OCI-M2 (cell line): ENCODE results near the gene FOSL1.

Experiments
- DNase-seq: peaks from one replicate; lab custom pipeline; 2025; ENCODE audit not compliant: unreplicated experiment; lab: John Stamatoyannopoulos, UW

Gene FOSL1

GRCh38 chr11:65900125-65900898 is at the start of gene FOSL1:
TSS of gene FOSL1 (minus strand) at chr11:65900388. CDS start at chr11:65900339, 49 bp downstream.
- DNase-seq = no peak

- DNase-seq = no peak
Measured at GRCh38 chr11:65947603-65948125, 47.5 kb upstream of the FOSL1 start.

GRCh38 chr11:65947133-65947532 is 46.9 kb upstream of the FOSL1 start:
- no peak for DNase-seq

- DNase-seq = no peak
Measured at GRCh38 chr11:65946655-65947054, 46.5 kb upstream of the FOSL1 start.

- no peak for DNase-seq
Measured at GRCh38 chr11:65945941-65946558, 45.9 kb upstream of the FOSL1 start.

- no peak for DNase-seq
Measured at GRCh38 chr11:65945430-65945911, 45.3 kb upstream of the FOSL1 start, which contains the start of gene TSGA10IP. TSS of gene TSGA10IP (plus strand) at chr11:65945480. CDS start at chr11:65945676, 196 bp downstream.

- DNase-seq = no peak
Measured at GRCh38 chr11:65944767-65945166, 44.6 kb upstream of the FOSL1 start.

- no peak for DNase-seq
Measured at GRCh38 chr11:65944191-65944590, 44.0 kb upstream of the FOSL1 start.

GRCh38 chr11:65942531-65942930 is 42.3 kb upstream of the FOSL1 start:
- DNase-seq = no peak

- DNase-seq = no peak
Measured at GRCh38 chr11:65941720-65942310, 41.6 kb upstream of the FOSL1 start.

- no peak for DNase-seq
Measured at GRCh38 chr11:65937766-65938165, 37.6 kb upstream of the FOSL1 start.

GRCh38 chr11:65934014-65934413 is 33.8 kb upstream of the FOSL1 start:
- DNase-seq = peak; percentile 53

GRCh38 chr11:65932558-65932919 is 32.4 kb upstream of the FOSL1 start:
- DNase-seq = no peak

GRCh38 chr11:65931773-65932557 is 31.8 kb upstream of the FOSL1 start:
- DNase-seq = no peak

- DNase-seq = no peak
Measured at GRCh38 chr11:65928667-65929066, 28.5 kb upstream of the FOSL1 start.

GRCh38 chr11:65927904-65928397 is 27.8 kb upstream of the FOSL1 start:
- peak; percentile 33 for DNase-seq

- no peak for DNase-seq
Measured at GRCh38 chr11:65925397-65925796, 25.2 kb upstream of the FOSL1 start.

- DNase-seq = no peak
Measured at GRCh38 chr11:65922565-65922964, 22.4 kb upstream of the FOSL1 start.

- no peak for DNase-seq
Measured at GRCh38 chr11:65921876-65922275, 21.7 kb upstream of the FOSL1 start.

- DNase-seq = no peak
Measured at GRCh38 chr11:65921033-65921555, 20.9 kb upstream of the FOSL1 start.
